Hematopoietic multipotent progenitor cell treated with erythropoietin and hydrocortisone succinate and interleukin-3 and kit ligand, for 15 days (in vitro differentiated cells): ENCODE results near the gene ARPC5.

ENCODE experiments used
- DNase-seq: peaks from one replicate; pipeline ENCODE4 v3.0.0-alpha.2; 2015; ENCODE audit warnings: low spot score

Gene ARPC5

DNA sequence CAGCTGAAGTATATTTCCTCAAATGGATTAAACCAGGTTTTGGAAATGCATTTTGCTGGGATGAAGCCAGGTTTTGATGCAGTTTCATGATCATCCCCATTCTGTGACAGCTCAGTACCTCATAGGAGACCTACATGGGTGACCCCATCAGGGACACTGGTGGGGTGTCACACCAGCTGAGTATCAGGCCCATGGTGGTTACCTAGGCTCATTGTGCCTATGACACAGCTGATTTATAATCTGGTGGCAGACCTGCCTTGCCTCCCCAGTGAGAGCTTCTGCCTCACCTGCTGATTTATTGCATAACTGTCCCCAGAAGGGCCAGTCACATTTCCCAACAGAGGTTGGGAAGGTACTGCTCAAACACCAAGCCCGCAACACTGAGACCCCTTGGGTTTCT, 49.1 kb downstream of the ARPC5 start:
- no peak for DNase-seq

DNA sequence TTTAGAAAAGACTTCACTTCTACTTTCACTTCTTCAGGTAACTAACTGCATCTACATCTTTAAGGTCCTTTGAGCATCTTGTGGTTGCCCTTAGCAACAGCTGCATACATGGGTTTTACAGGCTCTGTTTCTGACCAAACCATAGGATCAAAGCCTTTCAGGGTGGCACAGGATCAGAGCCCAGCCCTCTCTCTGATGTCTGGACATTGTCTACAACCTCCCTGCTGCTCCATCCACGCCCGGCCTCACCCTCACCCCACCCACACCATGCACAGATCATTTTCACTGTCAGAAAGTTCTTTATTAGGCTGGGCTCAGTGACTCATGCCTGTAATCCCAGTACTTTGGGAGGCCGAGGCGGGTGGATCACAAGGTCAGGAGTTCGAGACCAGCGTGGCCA, 50.5 kb downstream of the ARPC5 start:
- no peak for DNase-seq

- no peak for DNase-seq
These were observed 51.4 kb downstream of the ARPC5 start for GRCh38 chr1:183584147-183584546.

GRCh38 chr1:183583466-183583865, 52.1 kb downstream of the ARPC5 start:
- no peak for DNase-seq

DNA sequence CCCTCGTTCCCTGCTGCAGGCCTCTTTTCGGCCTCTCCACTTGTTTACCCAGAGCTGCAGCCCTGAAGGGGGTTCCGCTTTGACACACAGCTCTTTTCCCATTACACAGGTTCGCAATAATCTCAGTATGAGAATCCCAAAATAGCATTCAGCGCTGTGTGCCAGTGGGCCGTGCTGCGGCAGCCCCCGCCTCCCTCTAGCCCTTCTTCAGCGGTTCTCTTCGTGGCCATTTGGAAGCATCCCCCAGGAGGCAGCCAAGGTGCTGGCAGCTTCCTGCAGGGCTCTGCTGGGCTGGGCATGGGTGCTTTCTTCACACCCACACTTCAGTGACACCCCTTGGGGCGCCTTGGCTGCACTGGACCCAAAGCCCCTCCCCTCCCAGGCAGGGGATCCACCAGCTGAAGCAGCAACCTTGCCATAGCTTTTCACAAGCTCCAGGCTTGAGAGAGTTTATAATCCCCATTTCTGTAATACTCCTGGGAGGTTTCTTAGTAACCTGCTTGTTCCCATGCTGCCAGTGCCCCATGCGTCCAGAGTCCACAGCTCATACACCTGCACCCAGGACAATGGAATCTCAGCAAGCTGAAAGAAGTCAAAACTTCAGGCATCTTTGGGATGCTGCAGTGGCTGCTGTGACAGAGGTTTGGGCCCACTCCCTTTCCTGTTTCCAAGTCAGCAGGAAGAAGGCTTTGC, 53.4 kb downstream of the ARPC5 start:
- DNase-seq: no peak

DNA sequence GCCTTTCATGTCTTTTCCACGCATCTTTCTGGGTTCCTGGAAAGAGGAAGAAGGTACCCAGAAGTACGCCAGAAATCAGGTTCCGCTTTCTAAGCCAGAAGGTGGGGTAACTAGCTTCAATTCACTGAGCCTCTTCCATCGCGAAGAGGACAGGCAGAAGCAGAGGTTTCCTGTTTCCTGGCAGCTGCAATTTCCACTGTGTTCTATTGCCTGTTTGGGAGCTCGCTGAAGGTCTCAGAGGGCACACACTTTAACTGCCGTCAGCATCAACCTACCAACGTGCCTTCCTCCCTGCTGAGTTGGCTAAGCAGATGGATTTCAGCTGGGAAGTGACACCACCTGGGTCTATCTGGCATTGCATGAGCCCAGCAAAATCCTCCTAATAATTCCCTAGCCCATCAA, 55.3 kb downstream of the ARPC5 start:
- DNase-seq: no peak

DNA sequence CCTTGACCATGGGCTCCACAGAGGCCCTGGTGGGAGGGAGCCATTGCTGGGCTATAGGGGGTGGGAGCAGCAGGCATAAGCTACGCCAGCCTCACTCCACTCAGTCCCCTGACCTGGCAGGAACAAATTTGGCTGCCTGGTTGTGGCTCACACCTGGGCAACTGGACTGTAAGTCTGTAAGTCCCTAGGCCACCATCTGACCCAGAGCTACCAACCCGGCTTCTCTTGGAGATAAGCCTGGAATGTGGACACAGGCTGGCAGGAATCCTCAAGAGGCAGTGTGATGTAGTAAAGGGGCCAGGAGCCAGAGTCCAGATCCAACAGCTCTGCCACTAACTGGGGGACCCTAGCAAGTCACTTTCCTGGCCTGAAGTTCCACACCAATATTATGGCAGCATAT, 56.7 kb downstream of the ARPC5 start:
- DNase-seq: no peak

GRCh38 chr1:183577897-183578465, 57.6 kb downstream of the ARPC5 start:
- DNase-seq: no peak

- no peak for DNase-seq
These were observed 59.0 kb downstream of the ARPC5 start for GRCh38 chr1:183576537-183576936.

GRCh38 chr1:183575606-183576005, 60.0 kb downstream of the ARPC5 start:
- DNase-seq: no peak

DNA sequence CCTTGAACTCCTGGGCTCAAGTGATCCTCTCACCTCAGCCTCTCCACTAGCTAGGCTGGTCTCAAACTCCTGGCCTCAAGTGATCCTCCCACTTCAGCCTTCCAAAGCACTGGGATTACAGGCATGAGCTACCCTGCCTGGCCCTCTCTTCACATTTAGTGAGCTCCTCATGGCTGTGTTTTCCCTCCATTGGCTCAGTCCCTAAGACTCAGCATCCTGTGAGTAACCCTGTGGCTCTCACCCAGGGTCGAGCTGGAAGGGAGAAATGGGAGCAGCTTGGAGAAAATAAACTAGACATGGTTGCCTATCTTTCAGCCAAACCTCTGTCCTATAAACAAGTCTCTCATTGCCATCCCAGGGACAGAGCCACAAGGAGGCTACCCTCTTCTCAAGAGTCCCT, 62.9 kb downstream of the ARPC5 start:
- no peak for DNase-seq

GRCh38 chr1:183571678-183572268, 63.8 kb downstream of the ARPC5 start:
- DNase-seq: no peak
